Measurements from ENCODE around the gene DLGAP1. TPM values are rescaled to one million over a fixed set of nuclear protein-coding genes. Genes with fewer than 3 reads are reported as not detected.
A peak's percentile ranks its signal among the peaks of the same experiment; 100 is the strongest.

Gene DLGAP1
- total RNA-seq, 6 experiments from 2014 or later, result 0.19 to 1.3 (median 0.62) TPM

DNA sequence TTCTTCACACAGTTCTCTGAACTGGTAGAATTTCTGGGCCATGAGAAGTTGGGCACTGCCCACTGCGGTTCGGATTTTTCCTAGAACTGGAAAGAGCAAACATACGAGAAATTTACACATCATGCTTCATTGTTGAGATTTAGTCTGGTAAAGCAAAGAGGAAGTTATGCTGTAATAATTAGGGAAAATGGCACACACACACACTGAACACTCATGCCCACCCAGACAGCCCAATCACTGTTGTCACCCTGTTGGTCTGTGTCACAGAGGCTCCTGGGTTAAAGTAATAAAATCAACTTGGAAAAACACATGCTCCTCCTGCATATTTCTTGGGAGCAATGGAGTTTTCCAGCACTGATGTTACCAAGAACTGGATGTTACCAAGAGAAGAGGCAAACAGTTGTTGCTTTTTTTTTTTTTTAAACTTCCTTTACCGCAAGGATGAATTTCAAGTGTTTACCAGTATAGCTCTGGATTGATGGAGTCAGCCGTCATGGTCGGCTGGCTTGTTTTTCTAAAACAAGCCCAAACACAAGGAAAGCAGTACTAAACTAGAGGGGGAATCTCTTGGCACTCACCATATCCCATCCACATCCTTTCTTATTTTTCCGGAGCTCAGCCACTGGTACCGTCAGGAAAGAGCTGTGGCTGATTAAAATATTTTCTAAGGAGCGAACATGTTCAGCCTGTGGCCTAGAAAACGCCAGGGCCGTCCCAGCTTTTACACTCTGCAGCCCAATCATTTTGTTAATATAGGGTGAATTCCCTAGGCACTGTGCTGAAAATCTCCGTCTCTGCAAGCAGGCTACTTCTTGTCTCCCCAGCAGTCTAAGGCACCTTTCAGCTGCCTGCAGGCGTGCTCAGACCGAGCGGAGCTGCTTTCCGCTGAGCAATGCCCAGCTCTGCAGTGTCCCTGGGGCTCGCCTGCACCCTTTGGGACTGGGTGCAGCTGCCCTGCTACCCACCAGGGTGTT lies 946.2 kb downstream of the DLGAP1 start:
- Mint-ChIP-seq H3K4me3 (no peak overlapping the region), H3K4me1 (ENCODE audit: low read depth) (peaks cover 20% of the 10 kb centered on the region), H3K27ac (no peak overlapping the region), H3K36me3 (ENCODE audit: low read depth) (no peaks in the 10 kb centered on the region), H3K27me3 (ENCODE audit: insufficient read depth) (peaks cover 9% of the 10 kb centered on the region), H3K9me3 (no peaks in the 10 kb centered on the region)
- TF ChIP-seq, protein P1, sequence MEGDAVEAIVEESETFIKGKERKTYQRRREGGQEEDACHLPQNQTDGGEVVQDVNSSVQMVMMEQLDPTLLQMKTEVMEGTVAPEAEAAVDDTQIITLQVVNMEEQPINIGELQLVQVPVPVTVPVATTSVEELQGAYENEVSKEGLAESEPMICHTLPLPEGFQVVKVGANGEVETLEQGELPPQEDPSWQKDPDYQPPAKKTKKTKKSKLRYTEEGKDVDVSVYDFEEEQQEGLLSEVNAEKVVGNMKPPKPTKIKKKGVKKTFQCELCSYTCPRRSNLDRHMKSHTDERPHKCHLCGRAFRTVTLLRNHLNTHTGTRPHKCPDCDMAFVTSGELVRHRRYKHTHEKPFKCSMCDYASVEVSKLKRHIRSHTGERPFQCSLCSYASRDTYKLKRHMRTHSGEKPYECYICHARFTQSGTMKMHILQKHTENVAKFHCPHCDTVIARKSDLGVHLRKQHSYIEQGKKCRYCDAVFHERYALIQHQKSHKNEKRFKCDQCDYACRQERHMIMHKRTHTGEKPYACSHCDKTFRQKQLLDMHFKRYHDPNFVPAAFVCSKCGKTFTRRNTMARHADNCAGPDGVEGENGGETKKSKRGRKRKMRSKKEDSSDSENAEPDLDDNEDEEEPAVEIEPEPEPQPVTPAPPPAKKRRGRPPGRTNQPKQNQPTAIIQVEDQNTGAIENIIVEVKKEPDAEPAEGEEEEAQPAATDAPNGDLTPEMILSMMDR (IDR thresholded peaks at IDR 0.05), result no peak
- no peak for DNase-seq

- Mint-ChIP-seq H3K4me1 (ENCODE audit: low read depth) (peaks cover 17% of the 10 kb centered on the region), H3K4me3 (no peak overlapping the region), H3K27me3 (ENCODE audit: insufficient read depth) (peaks cover 6% of the 10 kb centered on the region), H3K9me3 (no peaks in the 10 kb centered on the region), H3K27ac (no peak overlapping the region), H3K36me3 (ENCODE audit: low read depth) (no peaks in the 10 kb centered on the region)
- TF ChIP-seq, protein P1 (IDR thresholded peaks at IDR 0.05), result no peak
- no peak for DNase-seq
These were observed 950.5 kb downstream of the DLGAP1 start for GRCh38 chr18:3504637-3505036.

- TF ChIP-seq, protein P1 (IDR thresholded peaks at IDR 0.05), result no peak
- Mint-ChIP-seq H3K4me1 (ENCODE audit: low read depth) (peaks cover 21% of the 10 kb centered on the region), H3K27ac (no peak overlapping the region), H3K4me3 (no peak overlapping the region), H3K9me3 (no peaks in the 10 kb centered on the region), H3K36me3 (ENCODE audit: low read depth) (no peaks in the 10 kb centered on the region), H3K27me3 (ENCODE audit: insufficient read depth) (peaks cover 8% of the 10 kb centered on the region)
- no peak for DNase-seq
These were observed 952.5 kb downstream of the DLGAP1 start for GRCh38 chr18:3502650-3503049.

- no peaks in the 10 kb centered on the region for H3K9me3 Mint-ChIP-seq
- peak overlapping the region; percentile 75; the same call in 1 of the 2 replicates for H3K4me3 Mint-ChIP-seq
- TF ChIP-seq, protein P1 (IDR thresholded peaks at IDR 0.05), result no peak
- H3K27me3 Mint-ChIP-seq (ENCODE audit: insufficient read depth), result peaks cover 8% of the 10 kb centered on the region
- H3K36me3 Mint-ChIP-seq (ENCODE audit: low read depth), result no peaks in the 10 kb centered on the region
- no peak for DNase-seq
- H3K27ac Mint-ChIP-seq, result no peak overlapping the region
- peaks cover 21% of the 10 kb centered on the region for H3K4me1 Mint-ChIP-seq (ENCODE audit: low read depth)
These were observed 955.1 kb downstream of the DLGAP1 start for GRCh38 chr18:3500016-3500415.

DNA sequence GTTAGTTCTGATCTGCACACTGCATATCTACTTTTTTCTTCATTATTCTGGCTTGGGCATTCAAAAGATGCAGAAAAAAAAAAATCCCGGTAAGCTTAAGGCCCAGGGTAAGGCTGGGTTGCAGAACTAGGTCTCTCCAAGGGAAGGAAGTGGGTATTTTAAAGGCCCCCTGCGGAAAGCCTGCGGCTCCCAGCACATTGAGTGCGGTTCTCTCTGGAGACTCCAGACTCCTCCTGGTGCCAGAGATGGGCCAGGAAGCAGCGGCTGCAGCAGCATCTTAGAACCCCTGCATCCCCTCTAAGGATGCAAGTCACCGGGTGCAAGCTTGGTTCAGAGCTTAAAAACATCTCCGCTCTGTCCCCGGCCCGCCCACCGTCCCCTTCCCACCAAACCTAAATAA lies 955.6 kb downstream of the DLGAP1 start:
- no peak for DNase-seq
- Mint-ChIP-seq H3K9me3 (no peaks in the 10 kb centered on the region), H3K4me3 (peak overlapping the region; percentile 75), H3K27me3 (ENCODE audit: insufficient read depth) (peaks cover 8% of the 10 kb centered on the region), H3K4me1 (ENCODE audit: low read depth) (peaks cover 21% of the 10 kb centered on the region), H3K27ac (no peak overlapping the region), H3K36me3 (ENCODE audit: low read depth) (no peaks in the 10 kb centered on the region)
- TF ChIP-seq, protein P1 (IDR thresholded peaks at IDR 0.05), result no peak

All from HFFc6 (cell line).